Ishikawa (cell line): ENCODE data around the gene TMEM151A.

Source experiments
- CEBPB ChIP-seq: IDR thresholded peaks from 2 replicates; pipeline ENCODE4 v1.6.1; 2012
- CREB1 ChIP-seq: IDR thresholded peaks from 2 replicates; pipeline ENCODE4 v1.6.1; 2012; ENCODE audit warnings: low read depth
- EGR1 ChIP-seq: IDR thresholded peaks from 2 replicates; pipeline ENCODE4 v1.6.1; 2012
- EP300 ChIP-seq: IDR thresholded peaks from 2 replicates; pipeline ENCODE4 v1.6.1; 2012; ENCODE audit warnings: borderline replicate concordance
- FOXM1 ChIP-seq: IDR thresholded peaks from 2 replicates; pipeline ENCODE4 v1.6.1; 2012; ENCODE audit warnings: low read depth, borderline replicate concordance
- NFIC ChIP-seq: IDR thresholded peaks from 2 replicates; pipeline ENCODE4 v1.6.1; 2012
- RAD21 ChIP-seq: IDR thresholded peaks from 2 replicates; pipeline ENCODE4 v1.6.1; 2012; ENCODE audit warnings: low read depth
- TAF1 ChIP-seq: IDR thresholded peaks from 2 replicates; pipeline ENCODE4 v1.6.1; 2012; ENCODE audit warnings: low read depth, mild to moderate bottlenecking
- TCF12 ChIP-seq: IDR thresholded peaks from 2 replicates; pipeline ENCODE4 v1.6.1; 2012; ENCODE audit warnings: low read depth
- TEAD4 ChIP-seq: IDR thresholded peaks from 2 replicates; pipeline ENCODE4 v1.6.1; 2012
- YY1 ChIP-seq: IDR thresholded peaks from 2 replicates; pipeline ENCODE4 v1.6.1; 2012; ENCODE audit warnings: low read depth
- ZBTB7A ChIP-seq: IDR thresholded peaks from 2 replicates; pipeline ENCODE4 v1.6.1; 2012; ENCODE audit warnings: low read depth
- TF ChIP-seq, protein P1 (sequence below): IDR thresholded peaks from 2 replicates; pipeline ENCODE4 v1.6.1; 2012; ENCODE audit warnings: low read depth, mild to moderate bottlenecking
- TF ChIP-seq, protein P2 (sequence below): IDR thresholded peaks from 2 replicates; pipeline ENCODE4 v1.6.1; 2012
- TF ChIP-seq, protein P3 (sequence below): IDR thresholded peaks from 2 replicates; pipeline ENCODE4 v1.6.1; 2012

TMEM151A gene

DNA sequence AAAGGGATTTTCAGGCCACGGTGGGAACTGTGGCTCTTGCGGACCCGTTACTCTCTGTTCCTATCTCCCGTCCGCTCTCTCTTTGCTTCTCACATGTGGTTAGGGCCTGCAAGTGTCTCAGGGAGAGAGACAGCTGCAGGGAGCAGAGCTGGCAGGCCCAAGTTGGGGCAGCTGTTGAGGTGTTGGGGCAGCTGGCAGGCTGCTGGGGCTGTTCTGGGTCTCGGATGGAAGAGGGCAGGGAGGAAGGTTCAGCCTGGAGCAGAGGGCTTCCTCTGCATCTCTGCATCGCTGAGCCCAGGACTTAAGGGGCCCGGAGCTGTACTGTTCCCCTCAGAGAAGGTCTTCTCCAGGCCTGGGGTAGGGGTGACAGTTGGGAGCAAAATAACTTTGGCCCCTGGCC is 16.3 kb upstream of the TMEM151A start:
- no peak for TF ChIP-seq TAF1
- no peak for TF ChIP-seq EGR1
- TF ChIP-seq, protein P1, sequence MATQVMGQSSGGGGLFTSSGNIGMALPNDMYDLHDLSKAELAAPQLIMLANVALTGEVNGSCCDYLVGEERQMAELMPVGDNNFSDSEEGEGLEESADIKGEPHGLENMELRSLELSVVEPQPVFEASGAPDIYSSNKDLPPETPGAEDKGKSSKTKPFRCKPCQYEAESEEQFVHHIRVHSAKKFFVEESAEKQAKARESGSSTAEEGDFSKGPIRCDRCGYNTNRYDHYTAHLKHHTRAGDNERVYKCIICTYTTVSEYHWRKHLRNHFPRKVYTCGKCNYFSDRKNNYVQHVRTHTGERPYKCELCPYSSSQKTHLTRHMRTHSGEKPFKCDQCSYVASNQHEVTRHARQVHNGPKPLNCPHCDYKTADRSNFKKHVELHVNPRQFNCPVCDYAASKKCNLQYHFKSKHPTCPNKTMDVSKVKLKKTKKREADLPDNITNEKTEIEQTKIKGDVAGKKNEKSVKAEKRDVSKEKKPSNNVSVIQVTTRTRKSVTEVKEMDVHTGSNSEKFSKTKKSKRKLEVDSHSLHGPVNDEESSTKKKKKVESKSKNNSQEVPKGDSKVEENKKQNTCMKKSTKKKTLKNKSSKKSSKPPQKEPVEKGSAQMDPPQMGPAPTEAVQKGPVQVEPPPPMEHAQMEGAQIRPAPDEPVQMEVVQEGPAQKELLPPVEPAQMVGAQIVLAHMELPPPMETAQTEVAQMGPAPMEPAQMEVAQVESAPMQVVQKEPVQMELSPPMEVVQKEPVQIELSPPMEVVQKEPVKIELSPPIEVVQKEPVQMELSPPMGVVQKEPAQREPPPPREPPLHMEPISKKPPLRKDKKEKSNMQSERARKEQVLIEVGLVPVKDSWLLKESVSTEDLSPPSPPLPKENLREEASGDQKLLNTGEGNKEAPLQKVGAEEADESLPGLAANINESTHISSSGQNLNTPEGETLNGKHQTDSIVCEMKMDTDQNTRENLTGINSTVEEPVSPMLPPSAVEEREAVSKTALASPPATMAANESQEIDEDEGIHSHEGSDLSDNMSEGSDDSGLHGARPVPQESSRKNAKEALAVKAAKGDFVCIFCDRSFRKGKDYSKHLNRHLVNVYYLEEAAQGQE: no peak
- TF ChIP-seq CREB1: no peak
- TF ChIP-seq CEBPB: no peak
- TF ChIP-seq RAD21: no peak
- no peak for TF ChIP-seq YY1

DNA sequence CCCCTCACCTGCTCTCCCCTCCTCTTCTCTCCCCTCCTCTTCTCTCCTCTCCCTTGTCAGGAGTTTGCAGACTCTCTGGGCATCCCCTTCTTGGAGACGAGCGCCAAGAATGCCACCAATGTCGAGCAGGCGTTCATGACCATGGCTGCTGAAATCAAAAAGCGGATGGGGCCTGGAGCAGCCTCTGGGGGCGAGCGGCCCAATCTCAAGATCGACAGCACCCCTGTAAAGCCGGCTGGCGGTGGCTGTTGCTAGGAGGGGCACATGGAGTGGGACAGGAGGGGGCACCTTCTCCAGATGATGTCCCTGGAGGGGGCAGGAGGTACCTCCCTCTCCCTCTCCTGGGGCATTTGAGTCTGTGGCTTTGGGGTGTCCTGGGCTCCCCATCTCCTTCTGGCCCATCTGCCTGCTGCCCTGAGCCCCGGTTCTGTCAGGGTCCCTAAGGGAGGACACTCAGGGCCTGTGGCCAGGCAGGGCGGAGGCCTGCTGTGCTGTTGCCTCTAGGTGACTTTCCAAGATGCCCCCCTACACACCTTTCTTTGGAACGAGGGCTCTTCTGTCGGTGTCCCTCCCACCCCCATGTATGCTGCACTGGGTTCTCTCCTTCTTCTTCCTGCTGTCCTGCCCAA is 15.6 kb upstream of the TMEM151A start:
- TF ChIP-seq TAF1 (no peak), TEAD4 (no peak), RAD21 (no peak), EP300 (no peak), EGR1 (no peak), FOXM1 (no peak), CEBPB (no peak), CREB1 (no peak), TCF12 (no peak), YY1 (no peak)
- TF ChIP-seq, protein P2, sequence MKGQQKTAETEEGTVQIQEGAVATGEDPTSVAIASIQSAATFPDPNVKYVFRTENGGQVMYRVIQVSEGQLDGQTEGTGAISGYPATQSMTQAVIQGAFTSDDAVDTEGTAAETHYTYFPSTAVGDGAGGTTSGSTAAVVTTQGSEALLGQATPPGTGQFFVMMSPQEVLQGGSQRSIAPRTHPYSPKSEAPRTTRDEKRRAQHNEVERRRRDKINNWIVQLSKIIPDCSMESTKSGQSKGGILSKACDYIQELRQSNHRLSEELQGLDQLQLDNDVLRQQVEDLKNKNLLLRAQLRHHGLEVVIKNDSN: no peak
- TF ChIP-seq, protein P3, sequence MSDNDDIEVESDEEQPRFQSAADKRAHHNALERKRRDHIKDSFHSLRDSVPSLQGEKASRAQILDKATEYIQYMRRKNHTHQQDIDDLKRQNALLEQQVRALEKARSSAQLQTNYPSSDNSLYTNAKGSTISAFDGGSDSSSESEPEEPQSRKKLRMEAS: no peak

DNA sequence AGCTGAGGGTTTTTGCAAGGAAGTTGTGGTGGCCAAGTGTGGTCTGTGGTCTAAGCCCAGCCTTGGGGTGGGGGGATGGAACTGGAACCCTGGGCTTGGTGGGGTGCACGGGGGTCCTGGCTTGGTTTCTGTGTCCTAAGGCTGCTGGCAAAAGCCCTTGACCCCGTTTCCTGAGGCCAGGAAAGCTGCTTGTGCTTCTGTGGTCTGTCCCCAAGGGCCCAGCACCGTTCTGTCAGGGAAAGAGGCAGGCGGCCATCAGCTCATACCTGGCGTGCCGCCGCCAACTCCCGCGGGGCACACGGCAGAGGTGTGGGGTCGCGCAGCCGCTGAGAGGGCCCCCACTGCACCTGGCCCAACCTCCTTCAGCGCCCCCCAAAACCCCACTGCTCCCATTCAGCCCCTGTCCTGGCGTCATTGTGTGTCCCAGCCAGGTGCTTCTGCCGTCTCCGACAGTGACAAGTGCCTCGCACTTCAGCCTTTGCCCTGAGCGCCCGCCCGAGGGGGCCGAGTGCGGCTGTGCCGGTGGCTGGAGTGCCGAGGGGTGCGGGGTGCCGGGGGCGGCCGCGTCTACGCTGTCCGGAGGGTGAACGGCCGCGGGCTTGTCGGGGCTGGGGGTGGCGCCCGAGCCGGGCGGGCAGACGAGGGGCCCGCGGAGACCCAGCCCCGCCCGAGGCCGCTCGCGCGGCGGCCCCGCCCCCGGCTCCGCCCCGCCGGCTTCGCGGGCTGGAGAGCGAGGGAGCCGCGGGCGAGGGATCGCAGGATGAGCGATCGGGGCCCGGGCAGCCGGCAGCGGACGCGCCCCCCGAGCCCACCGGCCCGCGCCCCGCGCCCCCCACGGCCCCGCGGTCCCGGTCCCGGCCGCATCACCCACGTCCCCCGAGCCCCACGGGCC is 14.0 kb upstream of the TMEM151A start, which contains the start of gene CNIH2:
Gene CNIH2, plus strand, starts transcription at position 705 of the 892 bp plus-strand sequence. CDS start 282 bp downstream, outside the sequence.
- TF ChIP-seq EGR1 (no peak), CEBPB (no peak), TAF1 (no peak), TEAD4 (no peak), ZBTB7A (0 out of 2 replicates have a peak, but pooled peaks have one; percentile 33), TCF12 (no peak)
- TF ChIP-seq, protein P1: no peak

DNA sequence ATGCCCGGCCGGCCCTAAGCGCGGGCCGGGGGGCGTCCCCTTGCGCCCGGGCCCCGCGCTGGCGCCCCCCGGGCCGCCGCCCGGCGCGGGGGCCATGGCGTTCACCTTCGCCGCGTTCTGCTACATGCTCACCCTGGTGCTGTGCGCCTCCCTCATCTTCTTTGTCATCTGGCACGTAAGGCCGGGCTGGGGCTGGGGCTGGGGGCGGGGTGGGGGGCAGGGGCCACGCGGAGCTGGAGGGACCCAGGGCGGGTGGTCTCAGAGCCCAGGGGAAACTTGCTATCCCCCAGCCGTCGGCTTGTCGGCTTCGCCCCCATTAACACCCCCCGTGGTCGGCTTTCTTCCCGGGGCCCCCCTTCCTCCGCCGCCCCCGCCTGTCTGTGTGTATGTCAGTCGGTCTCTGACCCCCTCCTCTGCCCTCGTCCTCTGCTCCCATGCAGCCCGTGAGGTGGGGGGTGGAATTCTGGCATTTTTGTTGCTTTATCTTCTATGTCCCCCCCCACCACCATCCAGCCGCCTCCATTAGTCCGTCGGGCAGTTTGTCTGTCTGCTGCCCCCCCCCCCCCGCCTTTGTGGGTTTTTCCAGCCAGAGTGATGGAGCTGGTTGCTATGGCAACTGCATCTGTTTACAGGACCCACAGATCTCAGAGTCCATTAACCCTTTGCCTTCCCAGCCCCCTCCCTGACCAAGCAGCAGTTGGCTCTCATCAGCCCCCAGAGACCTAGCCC is 13.2 kb upstream of the TMEM151A start:
- no peak for TF ChIP-seq TAF1
- TF ChIP-seq RAD21: no peak
- peak; percentile 8; the same call in 1 of the 2 replicates for TF ChIP-seq EGR1
- TF ChIP-seq, protein P2: no peak

DNA sequence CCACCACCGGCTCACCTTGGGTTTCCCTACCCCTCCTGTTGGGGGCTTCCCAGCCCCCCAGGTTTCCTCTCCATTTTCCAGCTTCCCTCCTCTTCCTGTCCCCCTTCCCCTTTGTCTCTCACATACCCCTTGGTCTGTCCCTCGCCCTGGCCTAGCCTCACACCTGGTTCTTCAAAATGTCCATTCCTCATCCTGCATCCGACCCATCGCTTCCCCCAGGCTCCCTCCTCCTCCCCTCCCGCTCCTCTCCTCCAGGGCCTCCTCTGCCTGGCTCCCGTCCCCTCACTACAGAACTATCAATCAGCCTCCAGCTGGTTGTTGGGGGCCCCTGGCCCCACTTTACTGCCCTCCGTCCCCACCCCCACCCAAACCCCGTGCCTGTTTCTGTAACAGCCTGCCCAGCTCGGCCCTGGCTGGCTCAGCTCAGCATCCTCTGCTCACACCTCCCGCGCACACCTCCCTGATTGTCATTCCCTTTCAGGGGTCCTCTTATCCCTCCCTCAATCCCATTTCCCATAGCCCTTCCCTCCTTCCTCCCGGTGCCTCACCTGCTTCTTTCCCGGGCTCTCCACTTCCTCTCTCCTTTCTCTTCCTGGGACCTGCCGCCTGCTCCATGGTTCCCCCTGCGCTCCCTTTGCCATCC is 12.5 kb upstream of the TMEM151A start:
- TF ChIP-seq CEBPB: no peak
- TF ChIP-seq, protein P2: no peak
- no peak for TF ChIP-seq NFIC
- no peak for TF ChIP-seq EGR1
- no peak for TF ChIP-seq FOXM1
- TF ChIP-seq, protein P1: no peak
- TF ChIP-seq TEAD4: no peak
- TF ChIP-seq ZBTB7A: no peak
- TF ChIP-seq RAD21: no peak
- TF ChIP-seq TCF12: no peak
- TF ChIP-seq, protein P3: no peak
- TF ChIP-seq YY1: no peak
- no peak for TF ChIP-seq EP300
- TF ChIP-seq TAF1: no peak
- no peak for TF ChIP-seq CREB1
